ENCODE data around the gene FHDC1.
"Not testable (repeated sequence)": the region's sequence is repeated elsewhere in the genome, so short reads cannot be mapped to it uniquely, and the experiment has no call there.

The FHDC1 gene

GRCh38 chr4:152935631-152936445 is at the start of gene FHDC1:
Gene FHDC1, plus strand, starts transcription at chr4:152936323. Its CDS starts 6,735 bp downstream, at chr4:152943058.
- no peak for FAIRE-seq

- no peak for FAIRE-seq
These were observed 48.1 kb upstream of the FHDC1 start for GRCh38 chr4:152887981-152888380.

- no peak for FAIRE-seq
These were observed 43.1 kb upstream of the FHDC1 start for GRCh38 chr4:152892974-152893373.

GRCh38 chr4:152894673-152895072 is 41.5 kb upstream of the FHDC1 start:
- no peak for FAIRE-seq

- FAIRE-seq, result no peak
These were observed 39.3 kb upstream of the FHDC1 start for GRCh38 chr4:152896811-152897210.

GRCh38 chr4:152898133-152898532 is 38.0 kb upstream of the FHDC1 start:
- FAIRE-seq, result not testable (repeated sequence)

GRCh38 chr4:152898606-152899005 is 37.5 kb upstream of the FHDC1 start:
- no peak for FAIRE-seq

- no peak for FAIRE-seq
These were observed 35.7 kb upstream of the FHDC1 start for GRCh38 chr4:152900395-152900794.

- FAIRE-seq, result no peak
These were observed 34.9 kb upstream of the FHDC1 start for GRCh38 chr4:152901205-152901604.

GRCh38 chr4:152903658-152904057 is 32.5 kb upstream of the FHDC1 start:
- FAIRE-seq, result no peak

GRCh38 chr4:152909901-152910300 is 26.2 kb upstream of the FHDC1 start:
- FAIRE-seq, result no peak

GRCh38 chr4:152910521-152910920 is 25.6 kb upstream of the FHDC1 start:
- FAIRE-seq, result no peak

- FAIRE-seq, result no peak
These were observed 18.4 kb upstream of the FHDC1 start for GRCh38 chr4:152917543-152918395.

- no peak for FAIRE-seq
These were observed 16.3 kb upstream of the FHDC1 start for GRCh38 chr4:152919826-152920225.

- FAIRE-seq, result no peak
These were observed 15.4 kb upstream of the FHDC1 start for GRCh38 chr4:152920768-152921167.

GRCh38 chr4:152921284-152921683 is 14.8 kb upstream of the FHDC1 start:
- FAIRE-seq, result peak; percentile 96

- no peak for FAIRE-seq
These were observed 10.3 kb upstream of the FHDC1 start for GRCh38 chr4:152925851-152926250.

- no peak for FAIRE-seq
These were observed 9.2 kb upstream of the FHDC1 start for GRCh38 chr4:152926959-152927358.

- no peak for FAIRE-seq
These were observed 8.4 kb upstream of the FHDC1 start for GRCh38 chr4:152927737-152928136.

- FAIRE-seq, result no peak
These were observed 7.8 kb upstream of the FHDC1 start for GRCh38 chr4:152928286-152928685.

- no peak for FAIRE-seq
These were observed 6.2 kb upstream of the FHDC1 start for GRCh38 chr4:152929888-152930287.

- no peak for FAIRE-seq
These were observed 980 bp upstream of the FHDC1 start for GRCh38 chr4:152935143-152935542.

- no peak for FAIRE-seq
These were observed 568 bp downstream of the FHDC1 start for GRCh38 chr4:152936446-152937335.
